OCI-LY3 (cell line): ENCODE results near the gene MYO7A.

ENCODE experiments used
- H2AFZ ChIP-seq: fragments of 200-600, 300-600 bp; shearing (Covaris generic); 2 replicates; pipeline ENCODE4 v1.6.0; 2014; ENCODE audit warnings: antibody characterized with exemption, low read depth, low read length
- H3K27ac ChIP-seq: fragments of 200-600, 300-600 bp; sonication (generic); 2 replicates; pipeline ENCODE4 v1.5.1; 2014; ENCODE audit warnings: mild to moderate bottlenecking, low read length, moderate library complexity, mixed read lengths
- H3K27me3 ChIP-seq: fragments of 200-600, 300-600 bp; sonication (generic); 2 replicates; pipeline ENCODE4 v1.6.1; 2014; ENCODE audit warnings: low read depth, low read length, mixed read lengths
- H3K36me3 ChIP-seq: fragments of 200-600, 300-600 bp; sonication (generic); replicated peaks from 2 replicates; pipeline ENCODE3; 2014; ENCODE audit warnings: low read depth, low read length, mixed read lengths
- H3K4me1 ChIP-seq: fragments of 300-600, 200-600 bp; sonication (generic); 2 replicates; pipeline ENCODE4 v1.6.1; 2014; ENCODE audit warnings: low read length, mixed read lengths
- H3K4me2 ChIP-seq: fragments of 200-600, 300-600 bp; sonication (generic); 2 replicates; pipeline ENCODE4 v1.6.1; 2014; ENCODE audit warnings: low read length, mixed read lengths
- H3K4me3 ChIP-seq: fragments of 300-600, 200-600 bp; sonication (generic); 2 replicates; pipeline ENCODE4 v1.5.1; 2014; ENCODE audit warnings: antibody characterized with exemption, mild to moderate bottlenecking, low read length, moderate library complexity
- H3K79me2 ChIP-seq: fragments of 300-600, 200-600 bp; shearing (Covaris generic); 2 replicates; pipeline ENCODE4 v1.6.1; 2014; ENCODE audit warnings: mild to moderate bottlenecking, low read length, mixed read lengths
- H3K9ac ChIP-seq: fragments of 300-600, 200-600 bp; shearing (Covaris generic); 2 replicates; pipeline ENCODE4 v1.6.0; 2014; ENCODE audit warnings: mild to moderate bottlenecking, low read length, moderate library complexity
- H3K9me3 ChIP-seq: fragments of 200-600, 300-600 bp; shearing (Covaris generic); 2 replicates; pipeline ENCODE4 v1.6.1; 2014; ENCODE audit warnings: low read length, mixed read lengths; ENCODE audit not compliant: insufficient read depth
- H4K20me1 ChIP-seq: fragments of 200-600, 300-600 bp; sonication (generic); 2 replicates; pipeline ENCODE4 v1.6.1; 2016; ENCODE audit warnings: low read length, mixed read lengths; ENCODE audit not compliant: insufficient read depth
- EZH2phosphoT487 ChIP-seq: fragments of 200-600 bp; shearing (Covaris generic); IDR thresholded peaks from 2 replicates; pipeline ENCODE4 v1.6.1; 2018; ENCODE audit warnings: antibody characterized with exemption, mixed run types, low read depth
- TF ChIP-seq, protein P1 (sequence below): fragments of 200-600, 300-600 bp; sonication (generic); IDR thresholded peaks from 2 replicates; pipeline ENCODE4 v1.5.1; 2014; ENCODE audit warnings: antibody characterized with exemption, low read length, low read depth

The MYO7A gene

DNA sequence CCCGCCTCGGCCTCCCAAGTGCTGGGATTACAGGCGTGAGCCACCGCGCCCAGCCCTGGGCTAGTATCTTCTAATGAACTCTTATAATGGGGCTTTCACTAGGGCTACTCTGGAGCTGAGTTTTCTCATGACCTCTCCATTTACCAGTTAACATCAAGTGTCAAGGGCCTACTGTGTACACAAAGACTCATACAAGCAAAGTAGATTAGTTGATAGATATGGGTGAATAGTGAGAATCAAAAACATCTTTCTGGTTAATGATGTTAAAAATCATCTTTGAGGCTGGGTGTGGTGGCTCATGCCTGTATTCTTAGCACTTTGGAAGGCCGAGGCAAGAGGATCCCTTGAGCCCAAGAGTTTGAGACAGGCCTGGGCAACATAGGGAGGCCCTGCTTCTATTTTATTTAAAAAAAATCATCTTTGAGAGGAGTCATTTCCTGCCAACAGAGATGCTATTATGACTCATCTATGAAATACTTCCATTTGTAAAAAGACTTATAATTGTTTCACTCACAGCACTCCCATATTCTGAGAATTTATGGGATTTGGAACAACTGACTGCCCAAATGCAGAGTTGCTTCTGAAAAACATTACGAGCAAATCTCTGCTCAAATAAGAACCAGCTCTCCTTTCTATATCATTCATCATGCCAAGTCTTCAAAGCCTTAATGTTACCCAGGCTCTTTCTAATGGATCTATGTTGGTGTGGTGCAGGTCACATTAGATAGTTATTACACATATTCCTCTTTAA is 116.4 kb downstream of the MYO7A start:
- H3K4me1 ChIP-seq, result no peaks in the 10 kb centered on the region
- H3K36me3 ChIP-seq, result no peaks in the 10 kb centered on the region
- no peak overlapping the region for H3K9ac ChIP-seq
- no peaks in the 10 kb centered on the region for H3K79me2 ChIP-seq
- H3K4me2 ChIP-seq, result no peak overlapping the region
- no peaks in the 10 kb centered on the region for H4K20me1 ChIP-seq
- H2AFZ ChIP-seq, result no peak overlapping the region
- H3K27ac ChIP-seq, result no peak overlapping the region
- no peaks in the 10 kb centered on the region for H3K27me3 ChIP-seq
- H3K9me3 ChIP-seq, result no peaks in the 10 kb centered on the region
- TF ChIP-seq EZH2phosphoT487, result no peak
- TF ChIP-seq, protein P1, sequence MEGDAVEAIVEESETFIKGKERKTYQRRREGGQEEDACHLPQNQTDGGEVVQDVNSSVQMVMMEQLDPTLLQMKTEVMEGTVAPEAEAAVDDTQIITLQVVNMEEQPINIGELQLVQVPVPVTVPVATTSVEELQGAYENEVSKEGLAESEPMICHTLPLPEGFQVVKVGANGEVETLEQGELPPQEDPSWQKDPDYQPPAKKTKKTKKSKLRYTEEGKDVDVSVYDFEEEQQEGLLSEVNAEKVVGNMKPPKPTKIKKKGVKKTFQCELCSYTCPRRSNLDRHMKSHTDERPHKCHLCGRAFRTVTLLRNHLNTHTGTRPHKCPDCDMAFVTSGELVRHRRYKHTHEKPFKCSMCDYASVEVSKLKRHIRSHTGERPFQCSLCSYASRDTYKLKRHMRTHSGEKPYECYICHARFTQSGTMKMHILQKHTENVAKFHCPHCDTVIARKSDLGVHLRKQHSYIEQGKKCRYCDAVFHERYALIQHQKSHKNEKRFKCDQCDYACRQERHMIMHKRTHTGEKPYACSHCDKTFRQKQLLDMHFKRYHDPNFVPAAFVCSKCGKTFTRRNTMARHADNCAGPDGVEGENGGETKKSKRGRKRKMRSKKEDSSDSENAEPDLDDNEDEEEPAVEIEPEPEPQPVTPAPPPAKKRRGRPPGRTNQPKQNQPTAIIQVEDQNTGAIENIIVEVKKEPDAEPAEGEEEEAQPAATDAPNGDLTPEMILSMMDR, result no peak
- no peak overlapping the region for H3K4me3 ChIP-seq

DNA sequence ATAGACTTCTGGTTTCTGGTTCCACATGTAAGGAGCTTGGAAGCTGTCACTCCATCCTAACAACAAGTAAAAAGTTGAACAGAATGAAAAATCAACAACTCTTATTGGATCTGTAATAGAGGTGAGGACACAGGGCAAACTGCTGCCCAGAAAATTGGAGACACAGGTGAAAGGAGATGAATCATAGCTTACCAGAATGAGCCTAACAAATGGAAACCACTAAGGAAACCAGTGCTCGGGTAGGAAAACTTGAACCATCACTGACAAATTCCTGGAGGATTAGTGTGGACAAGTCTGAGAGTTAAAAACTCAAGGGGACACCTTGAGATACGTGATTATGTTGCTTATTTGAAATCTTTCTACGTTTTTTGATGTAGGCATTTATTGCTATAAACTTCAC is 121.4 kb downstream of the MYO7A start:
- Histone ChIP-seq H2AFZ (no peak overlapping the region), H3K36me3 (no peaks in the 10 kb centered on the region), H3K4me1 (no peaks in the 10 kb centered on the region), H4K20me1 (no peaks in the 10 kb centered on the region), H3K4me2 (no peak overlapping the region), H3K4me3 (no peak overlapping the region), H3K79me2 (no peaks in the 10 kb centered on the region), H3K9ac (no peak overlapping the region), H3K27me3 (no peaks in the 10 kb centered on the region), H3K9me3 (no peaks in the 10 kb centered on the region), H3K27ac (no peak overlapping the region)
- TF ChIP-seq, protein P1, result no peak
- no peak for TF ChIP-seq EZH2phosphoT487

DNA sequence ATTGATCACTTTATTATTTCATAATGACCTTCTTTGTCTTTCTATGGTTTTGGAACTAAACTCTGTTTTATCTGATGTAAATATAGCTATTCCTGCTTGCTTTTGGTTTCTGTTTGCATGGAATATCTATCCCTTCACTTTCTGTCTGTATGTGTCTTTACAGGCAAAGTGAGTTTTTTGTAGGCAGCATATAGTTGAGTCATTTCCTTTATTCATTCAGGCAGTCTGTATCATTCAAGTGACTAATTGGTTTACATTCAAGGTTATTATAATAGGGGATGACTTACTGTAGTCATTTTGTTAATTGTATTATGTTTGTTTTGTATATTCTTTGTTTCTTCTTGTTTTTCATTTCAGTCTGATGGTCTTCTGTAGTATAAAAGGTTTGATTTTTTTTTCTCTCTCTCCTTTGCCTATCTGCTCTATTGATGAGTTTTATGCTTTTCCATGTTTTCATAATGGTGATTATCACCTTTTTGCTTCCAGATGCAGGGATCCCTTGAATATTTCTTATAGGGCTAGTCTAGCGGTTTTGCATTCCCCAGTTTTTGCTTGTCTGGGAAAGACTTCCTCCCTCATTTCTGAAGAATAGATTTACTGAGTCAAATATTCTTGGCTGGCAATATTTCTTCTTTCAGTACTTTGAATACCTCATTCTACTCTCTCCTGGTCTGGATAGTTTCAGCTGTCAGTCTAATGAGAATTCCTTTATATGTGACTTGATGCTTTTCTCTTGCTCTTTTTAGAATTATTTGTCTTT is 123.0 kb downstream of the MYO7A start:
- no peak overlapping the region for H3K4me2 ChIP-seq
- no peak overlapping the region for H2AFZ ChIP-seq
- H4K20me1 ChIP-seq, result no peaks in the 10 kb centered on the region
- no peaks in the 10 kb centered on the region for H3K27me3 ChIP-seq
- no peaks in the 10 kb centered on the region for H3K79me2 ChIP-seq
- H3K9me3 ChIP-seq, result no peaks in the 10 kb centered on the region
- no peak overlapping the region for H3K4me3 ChIP-seq
- TF ChIP-seq, protein P1, result no peak
- TF ChIP-seq EZH2phosphoT487, result no peak
- no peaks in the 10 kb centered on the region for H3K36me3 ChIP-seq
- H3K9ac ChIP-seq, result no peak overlapping the region
- no peak overlapping the region for H3K27ac ChIP-seq
- H3K4me1 ChIP-seq, result no peaks in the 10 kb centered on the region

DNA sequence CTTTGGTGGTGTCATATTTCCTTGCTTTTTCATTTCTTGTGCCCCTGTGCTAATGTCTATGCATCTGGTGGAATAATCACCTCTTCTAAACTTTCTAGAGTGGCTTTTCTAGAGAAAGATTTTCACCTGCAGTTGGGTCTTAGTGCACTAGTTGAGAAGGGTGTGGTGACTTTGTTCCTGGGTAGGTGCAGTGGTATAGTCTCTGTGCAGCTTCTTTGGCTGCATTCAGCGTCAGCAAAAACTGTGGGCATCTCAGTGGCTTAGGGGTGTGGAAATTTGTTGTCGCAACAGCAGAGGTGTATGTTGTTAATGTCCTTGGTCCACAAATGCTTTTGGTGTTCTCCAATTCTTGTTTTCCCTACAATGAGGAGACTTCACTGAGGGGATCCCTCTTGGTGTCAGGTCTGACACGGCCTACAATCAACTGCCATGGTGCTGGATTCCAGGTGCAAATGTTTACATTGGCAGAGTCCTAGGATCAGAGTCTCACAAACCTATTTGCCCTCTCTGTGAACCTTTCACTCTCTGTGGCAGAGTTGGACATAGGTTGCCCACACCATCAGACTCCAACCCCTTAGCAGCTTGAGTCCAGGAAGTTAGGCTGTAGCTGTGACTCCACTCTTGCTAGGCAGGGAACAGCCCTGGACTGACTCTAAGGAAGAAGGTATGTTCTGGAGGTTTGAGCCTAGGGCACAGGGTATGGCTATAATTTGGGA is 124.7 kb downstream of the MYO7A start:
- Histone ChIP-seq H3K9ac (no peak overlapping the region), H3K4me2 (no peak overlapping the region), H3K4me3 (no peak overlapping the region), H3K27ac (no peak overlapping the region), H3K9me3 (no peaks in the 10 kb centered on the region), H3K27me3 (no peaks in the 10 kb centered on the region), H2AFZ (no peak overlapping the region), H3K36me3 (no peaks in the 10 kb centered on the region), H4K20me1 (no peaks in the 10 kb centered on the region), H3K4me1 (no peaks in the 10 kb centered on the region), H3K79me2 (no peaks in the 10 kb centered on the region)
- no peak for TF ChIP-seq EZH2phosphoT487
- TF ChIP-seq, protein P1, result no peak
